Upper lobe of right lung (tissue), 1 donor: ENCODE results near the gene CFAP54. TPM values are rescaled to one million over a fixed set of nuclear protein-coding genes. Genes with fewer than 3 reads are reported as not detected.

Source experiments
- ATAC-seq: fragments of 200-7000 bp; cut with Tn5 transposase; one replicate; pipeline ENCODE4 v1.9.1; 2020; ENCODE audit warnings: mild to moderate bottlenecking, moderate library complexity
- DNase-seq: peaks from one replicate; pipeline ENCODE4 v3.0.0-alpha.2; 2020
- H3K27ac ChIP-seq: fragments of 200-600 bp; one replicate; pipeline ENCODE4 v1.8.0; 2022
- H3K27me3 ChIP-seq: fragments of 200-600 bp; one replicate; pipeline ENCODE4 v1.8.0; 2022; ENCODE audit warnings: mild to moderate bottlenecking
- H3K36me3 ChIP-seq: fragments of 200-600 bp; one replicate; pipeline ENCODE4 v1.8.0; 2022
- H3K4me1 ChIP-seq: fragments of 200-600 bp; one replicate; pipeline ENCODE4 v1.8.0; 2022
- H3K4me3 ChIP-seq: fragments of 200-600 bp; one replicate; pipeline ENCODE4 v1.8.0; 2022; ENCODE audit warnings: mild to moderate bottlenecking
- H3K9me3 ChIP-seq: fragments of 200-600 bp; one replicate; pipeline ENCODE4 v1.8.0; 2022
- CTCF ChIP-seq: fragments of 200-600 bp; IDR thresholded peaks from one replicate; pipeline ENCODE4 v1.8.0; 2022; ENCODE audit warnings: antibody characterized with exemption
- intact Hi-C: fragments of 100-400 bp; cut with DNase I; formaldehyde crosslinking; loops from one replicate; pipeline ENCODE4 v1.11.0; 2022
- total RNA-seq: library from RNA; stranded (reverse); fragmentation: NEBNext Ultra II Directional; extraction: Animal tissue kit (Norgen Biotek cat#: 25700); gene quantifications from one replicate; pipeline ENCODE4 v1.2.1, GENCODE V29; 2021
- donor health status: DM: no; HTN: yes; CAD: no; lungs with severe emphysema.

The CFAP54 gene
- total RNA-seq, 1 donor from 2014 or later, result 0.75 TPM

- no peak for ATAC-seq
- no peaks in the 10 kb centered on the region for H3K9me3 ChIP-seq
- no peaks in the 10 kb centered on the region for H3K4me1 ChIP-seq
- no peak for DNase-seq
- no peak overlapping the region for H3K4me3 ChIP-seq
- no peak for TF ChIP-seq CTCF
- intact Hi-C loops, result no loop called here
- H3K27me3 ChIP-seq, result no peaks in the 10 kb centered on the region
- no peaks in the 10 kb centered on the region for H3K36me3 ChIP-seq
- H3K27ac ChIP-seq, result no peak overlapping the region
These were observed 283.7 kb downstream of the CFAP54 start for GRCh38 chr12:96773031-96773430.

DNA sequence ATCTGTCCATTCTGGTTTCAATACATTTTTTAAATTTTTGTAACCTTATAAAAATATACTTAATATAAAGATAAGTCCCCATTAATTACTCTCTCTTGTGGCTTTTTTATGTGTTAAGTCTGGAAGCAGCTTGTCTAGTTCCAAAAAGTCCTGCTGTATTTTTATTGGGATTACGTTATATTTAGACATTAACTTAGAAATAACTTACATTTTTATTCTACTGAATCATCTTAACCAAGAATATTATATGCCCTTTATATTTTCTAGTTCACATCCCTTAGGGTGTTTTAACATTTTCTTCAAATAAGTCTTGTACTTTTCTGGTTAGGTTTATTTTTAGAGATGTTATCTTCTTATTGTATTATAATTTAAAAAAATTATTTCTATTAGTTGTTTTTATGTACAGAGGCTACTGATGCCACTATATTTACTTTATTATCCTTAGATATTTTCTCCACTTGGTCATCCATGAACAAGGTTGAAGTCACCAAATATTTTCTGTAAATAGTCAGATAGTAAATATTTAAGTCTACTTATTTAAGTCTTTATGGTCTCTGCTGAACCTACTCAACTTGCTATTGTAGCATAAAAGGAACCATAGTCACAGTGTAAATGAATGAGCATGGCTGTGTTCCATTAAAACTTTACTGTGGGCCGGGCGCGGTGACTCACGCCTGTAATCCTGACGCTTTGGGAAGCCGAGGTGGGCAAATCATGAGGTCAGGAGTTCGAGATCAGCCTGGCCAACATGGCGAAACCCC is 285.3 kb downstream of the CFAP54 start:
- H3K36me3 ChIP-seq, result no peaks in the 10 kb centered on the region
- intact Hi-C loops, result no loop called here
- no peaks in the 10 kb centered on the region for H3K9me3 ChIP-seq
- no peaks in the 10 kb centered on the region for H3K4me1 ChIP-seq
- DNase-seq (no peak), ATAC-seq (no peak)
- TF ChIP-seq CTCF, result no peak
- H3K4me3 ChIP-seq, result no peak overlapping the region
- no peaks in the 10 kb centered on the region for H3K27me3 ChIP-seq
- no peak overlapping the region for H3K27ac ChIP-seq

DNA sequence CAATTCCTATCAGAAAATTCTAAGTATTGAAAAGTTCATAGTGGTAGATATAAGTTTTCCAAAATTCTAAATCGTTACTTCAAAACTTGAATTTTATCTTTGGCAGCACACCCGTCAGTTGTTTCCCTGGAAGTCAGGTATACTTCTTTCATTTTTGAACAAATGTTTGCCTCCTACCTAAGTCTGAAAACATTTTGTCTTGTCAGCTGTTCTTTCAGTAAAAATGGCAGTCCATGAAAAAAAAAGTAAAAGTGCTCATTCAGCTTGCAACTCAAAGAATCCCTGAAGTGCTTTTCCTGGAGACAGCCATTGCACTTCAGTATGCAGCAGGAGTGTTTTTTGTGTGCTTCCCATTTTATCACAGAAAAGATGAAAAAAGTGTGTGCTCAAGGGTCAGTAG is 287.5 kb downstream of the CFAP54 start:
- Histone ChIP-seq H3K27ac (no peak overlapping the region), H3K9me3 (no peaks in the 10 kb centered on the region), H3K27me3 (no peaks in the 10 kb centered on the region), H3K4me3 (no peak overlapping the region), H3K36me3 (no peaks in the 10 kb centered on the region), H3K4me1 (no peaks in the 10 kb centered on the region)
- intact Hi-C loops, result no loop called here
- no peak for DNase-seq
- TF ChIP-seq CTCF, result no peak
- no peak for ATAC-seq

DNA sequence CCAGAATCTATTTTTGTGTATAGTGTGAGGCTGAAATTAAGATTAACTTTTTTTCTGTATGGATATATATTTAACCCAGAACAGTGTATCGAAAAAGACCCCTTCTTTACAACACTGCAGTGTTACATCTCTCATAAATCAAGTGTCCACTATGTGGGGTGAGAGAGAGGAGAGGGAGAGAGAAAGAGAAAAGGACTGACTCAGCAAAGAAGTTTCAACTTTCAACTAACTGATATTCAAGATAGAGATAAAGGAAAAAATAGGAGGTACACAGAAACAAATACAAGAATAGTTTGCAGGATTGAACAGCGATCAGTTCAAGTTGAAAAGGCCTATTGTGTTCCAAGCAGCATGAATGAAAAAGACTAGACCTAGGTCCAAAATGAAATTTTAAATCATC is 291.0 kb downstream of the CFAP54 start:
- H3K27me3 ChIP-seq, result no peaks in the 10 kb centered on the region
- ATAC-seq (no peak), DNase-seq (no peak)
- H3K4me1 ChIP-seq, result no peaks in the 10 kb centered on the region
- H3K9me3 ChIP-seq, result no peaks in the 10 kb centered on the region
- H3K36me3 ChIP-seq, result no peaks in the 10 kb centered on the region
- intact Hi-C loops, result no loop called here
- H3K4me3 ChIP-seq, result no peak overlapping the region
- H3K27ac ChIP-seq, result no peak overlapping the region
- TF ChIP-seq CTCF, result no peak

GRCh38 chr12:96786791-96787190 is 297.4 kb downstream of the CFAP54 start:
- no peak for TF ChIP-seq CTCF
- H3K4me1 ChIP-seq, result no peaks in the 10 kb centered on the region
- no peak for ATAC-seq
- no peak overlapping the region for H3K27ac ChIP-seq
- intact Hi-C loops, result no loop called here
- H3K27me3 ChIP-seq, result no peaks in the 10 kb centered on the region
- no peaks in the 10 kb centered on the region for H3K36me3 ChIP-seq
- H3K4me3 ChIP-seq, result no peak overlapping the region
- H3K9me3 ChIP-seq, result no peaks in the 10 kb centered on the region
- no peak for DNase-seq

GRCh38 chr12:96803969-96804368 is 314.6 kb downstream of the CFAP54 start:
- no peaks in the 10 kb centered on the region for H3K9me3 ChIP-seq
- intact Hi-C loops, result no loop called here
- H3K4me1 ChIP-seq, result no peaks in the 10 kb centered on the region
- DNase-seq (no peak), ATAC-seq (no peak)
- no peaks in the 10 kb centered on the region for H3K27me3 ChIP-seq
- TF ChIP-seq CTCF, result no peak
- no peak overlapping the region for H3K4me3 ChIP-seq
- no peak overlapping the region for H3K27ac ChIP-seq
- H3K36me3 ChIP-seq, result no peaks in the 10 kb centered on the region
